Stimulated activated CD8-positive, alpha-beta memory T cell treated with anti-CD3 and anti-CD28 coated beads, Interleukin-7, amount 100 ng/mL, for 1 hour (primary cell): ENCODE measurements around the gene TTLL13.

ENCODE experiments used
- DNase-seq, 2 donors: peaks; one replicate each; pipeline ENCODE4 v3.0.0-alpha.2; 2020; ENCODE audit warnings: low read depth in 2 of 2

The TTLL13 gene, protein sequence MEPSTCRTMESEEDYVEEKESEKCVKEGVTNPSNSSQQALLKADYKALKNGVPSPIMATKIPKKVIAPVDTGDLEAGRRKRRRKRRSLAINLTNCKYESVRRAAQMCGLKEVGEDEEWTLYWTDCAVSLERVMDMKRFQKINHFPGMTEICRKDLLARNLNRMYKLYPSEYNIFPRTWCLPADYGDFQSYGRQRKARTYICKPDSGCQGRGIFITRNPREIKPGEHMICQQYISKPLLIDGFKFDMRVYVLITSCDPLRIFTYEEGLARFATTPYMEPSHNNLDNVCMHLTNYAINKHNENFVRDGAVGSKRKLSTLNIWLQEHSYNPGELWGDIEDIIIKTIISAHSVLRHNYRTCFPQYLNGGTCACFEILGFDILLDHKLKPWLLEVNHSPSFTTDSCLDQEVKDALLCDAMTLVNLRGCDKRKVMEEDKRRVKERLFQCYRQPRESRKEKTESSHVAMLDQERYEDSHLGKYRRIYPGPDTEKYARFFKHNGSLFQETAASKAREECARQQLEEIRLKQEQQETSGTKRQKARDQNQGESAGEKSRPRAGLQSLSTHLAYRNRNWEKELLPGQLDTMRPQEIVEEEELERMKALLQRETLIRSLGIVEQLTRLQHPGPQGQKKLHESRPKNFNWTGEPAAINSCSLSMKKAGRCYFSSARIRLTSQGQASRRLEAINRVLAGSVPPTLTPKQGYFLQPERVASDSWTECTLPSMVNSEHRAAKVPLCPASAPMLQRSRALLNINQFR

DNA sequence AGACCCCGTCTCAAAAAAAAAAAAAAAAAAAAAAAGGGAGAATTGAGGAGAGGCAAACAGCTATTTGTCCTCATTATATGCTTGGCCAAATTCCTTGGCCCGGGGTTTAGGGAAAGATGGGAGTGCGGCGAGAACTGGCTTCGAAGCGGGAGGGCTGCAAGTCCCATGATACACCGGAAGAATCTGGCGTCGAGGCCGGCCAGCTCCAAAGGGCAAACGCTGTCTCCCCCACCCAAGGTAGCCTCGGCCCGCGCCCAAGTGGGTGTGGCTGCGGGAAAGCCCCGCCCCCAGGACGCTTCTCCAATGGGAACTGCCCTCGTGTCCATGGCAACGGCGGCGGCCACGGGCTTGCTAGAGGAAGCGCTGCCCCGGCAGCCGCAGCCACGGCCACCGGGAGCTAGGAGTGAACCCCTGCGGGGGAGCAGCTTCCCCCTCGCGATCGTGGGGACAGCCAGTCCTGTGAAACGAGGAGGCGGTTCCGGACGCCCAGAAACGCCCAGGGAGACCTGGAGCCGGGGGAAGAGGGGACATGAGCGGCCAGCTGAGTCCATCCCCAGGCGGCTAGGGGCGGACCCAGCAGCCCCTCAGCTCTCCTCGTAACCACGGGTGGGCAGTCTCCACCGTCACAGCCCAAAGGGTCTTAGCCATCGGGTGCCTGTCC, at the start of gene TTLL13:
TSS of gene TTLL13 (plus strand) at position 354 of the 661 bp plus-strand sequence. CDS start 1,075 bp downstream, outside the sequence.
- DNase-seq = peak in 1 of 2 donors; percentile 59

DNA sequence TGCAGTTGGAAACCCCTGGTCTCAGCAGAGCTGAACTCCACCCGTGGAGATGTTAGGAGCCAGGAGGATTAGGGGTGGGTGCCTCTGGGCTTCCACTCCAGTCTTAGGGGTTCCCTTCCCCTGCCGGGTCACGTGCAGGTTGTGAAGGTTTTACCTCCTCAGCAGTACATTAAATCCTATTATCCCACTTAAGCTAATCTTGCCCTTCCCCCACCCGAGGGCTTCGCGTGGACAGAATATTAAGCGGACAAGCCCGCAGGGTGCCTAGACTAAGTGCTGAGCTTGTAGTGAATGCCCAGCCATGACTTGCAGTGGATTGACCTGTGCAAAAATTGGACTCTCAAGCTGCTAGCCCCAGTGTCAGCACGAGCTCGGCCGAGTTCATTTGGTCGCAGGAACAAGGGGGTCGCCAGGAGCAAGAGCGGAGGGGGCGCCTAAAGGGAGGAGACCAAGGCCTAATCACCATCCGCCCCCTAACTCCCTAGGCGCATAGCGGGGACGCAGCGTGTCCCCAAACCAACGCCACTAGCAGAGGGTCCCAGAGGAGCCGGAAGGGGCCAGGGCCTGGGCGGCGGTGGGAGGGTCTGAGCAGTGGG, 48.7 kb upstream of the TTLL13 start:
- DNase-seq = no peak

DNA sequence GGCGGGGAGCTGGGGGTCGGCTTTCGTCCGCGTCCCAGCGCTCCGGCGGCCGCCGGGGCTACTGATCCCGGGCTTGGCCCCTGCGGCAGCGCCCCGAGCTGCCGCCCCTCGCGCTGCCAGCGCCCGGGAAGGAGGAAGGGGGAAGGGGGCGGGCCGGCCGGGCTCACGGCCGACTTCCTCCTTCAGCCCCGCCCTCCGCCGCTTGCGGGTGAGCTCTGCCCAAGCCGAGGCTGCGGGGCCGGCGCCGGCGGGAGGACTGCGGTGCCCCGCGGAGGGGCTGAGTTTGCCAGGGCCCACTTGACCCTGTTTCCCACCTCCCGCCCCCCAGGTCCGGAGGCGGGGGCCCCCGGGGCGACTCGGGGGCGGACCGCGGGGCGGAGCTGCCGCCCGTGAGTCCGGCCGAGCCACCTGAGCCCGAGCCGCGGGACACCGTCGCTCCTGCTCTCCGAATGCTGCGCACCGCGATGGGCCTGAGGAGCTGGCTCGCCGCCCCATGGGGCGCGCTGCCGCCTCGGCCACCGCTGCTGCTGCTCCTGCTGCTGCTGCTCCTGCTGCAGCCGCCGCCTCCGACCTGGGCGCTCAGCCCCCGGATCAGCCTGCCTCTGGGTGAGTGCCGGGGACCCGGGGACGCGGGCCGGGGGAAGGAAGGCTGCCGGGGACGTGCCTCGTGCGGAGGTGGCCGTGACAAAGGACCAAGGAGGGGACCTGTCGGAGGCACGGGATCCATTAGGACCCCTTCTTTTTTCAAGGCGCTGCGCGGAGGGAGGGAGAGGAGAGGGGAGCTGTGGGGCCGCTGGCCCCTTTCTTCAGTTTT, 48.0 kb upstream of the TTLL13 start, which contains the start of gene SEMA4B:
TSS of gene SEMA4B (plus strand) at position 201 of the 814 bp plus-strand sequence. CDS start at position 450, 249 bp downstream.
- peak in 1 of 2 donors; percentile 41 for DNase-seq

DNA sequence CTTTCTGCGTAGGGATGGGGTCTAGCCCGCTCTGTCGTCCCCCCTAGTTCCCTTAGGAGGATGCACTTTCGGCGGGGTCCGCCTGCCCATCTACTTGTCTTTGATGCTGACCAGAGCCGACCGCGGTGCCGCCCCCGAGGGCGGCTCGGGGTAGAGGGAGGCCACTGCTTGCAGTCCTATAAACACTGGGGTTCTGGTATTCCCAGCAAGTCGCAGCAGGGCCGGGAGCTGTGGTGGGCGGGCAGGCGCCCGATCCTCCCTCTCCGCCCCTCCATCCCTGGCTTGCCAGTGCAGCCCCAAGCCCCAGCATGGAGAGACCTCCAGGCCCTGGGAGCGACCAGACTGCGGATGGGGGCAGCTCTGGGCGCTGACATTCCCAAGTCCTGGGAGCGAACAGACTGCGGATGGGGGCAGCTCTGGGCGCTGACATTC, 47.4 kb upstream of the TTLL13 start:
- no peak for DNase-seq

DNA sequence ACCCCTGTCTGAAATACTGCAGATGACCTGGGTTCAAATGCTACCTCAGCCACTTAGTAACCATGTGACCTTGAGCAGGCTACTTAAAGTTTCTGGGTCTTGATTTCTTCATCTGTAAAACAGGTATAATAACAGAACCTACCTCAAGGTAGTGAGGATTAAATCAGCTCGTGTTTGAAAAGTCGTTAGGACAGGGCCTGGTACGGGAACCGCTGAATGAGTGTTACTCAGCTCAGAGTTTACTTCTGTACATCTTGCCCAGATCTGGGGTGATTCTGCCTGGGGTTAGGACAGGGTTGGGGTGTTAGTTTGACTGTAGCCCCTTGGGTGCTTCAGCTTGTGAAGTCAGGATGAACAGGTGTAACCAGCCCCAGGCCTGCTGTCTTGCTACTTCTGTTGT, 46.4 kb upstream of the TTLL13 start:
- DNase-seq = no peak

DNA sequence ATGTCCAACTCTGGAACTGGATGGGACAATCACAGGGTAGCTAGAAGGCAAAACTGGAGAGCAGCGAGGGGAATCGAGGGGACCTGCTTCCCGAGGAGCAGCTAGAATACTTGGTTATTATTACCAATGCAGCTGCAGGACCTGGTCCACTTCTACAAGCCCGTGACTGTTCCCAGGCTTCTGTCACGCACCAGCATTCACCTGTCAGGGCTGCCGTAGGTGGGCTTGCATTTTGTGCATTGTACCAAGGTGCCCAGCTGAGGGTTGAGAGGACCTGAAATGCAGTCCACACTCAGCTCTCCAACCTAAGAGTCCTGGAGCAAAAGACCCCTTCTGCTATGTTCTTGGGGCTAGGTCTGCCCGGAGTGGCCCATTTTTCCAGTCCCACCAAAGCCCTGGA, 45.9 kb upstream of the TTLL13 start:
- no peak for DNase-seq

DNA sequence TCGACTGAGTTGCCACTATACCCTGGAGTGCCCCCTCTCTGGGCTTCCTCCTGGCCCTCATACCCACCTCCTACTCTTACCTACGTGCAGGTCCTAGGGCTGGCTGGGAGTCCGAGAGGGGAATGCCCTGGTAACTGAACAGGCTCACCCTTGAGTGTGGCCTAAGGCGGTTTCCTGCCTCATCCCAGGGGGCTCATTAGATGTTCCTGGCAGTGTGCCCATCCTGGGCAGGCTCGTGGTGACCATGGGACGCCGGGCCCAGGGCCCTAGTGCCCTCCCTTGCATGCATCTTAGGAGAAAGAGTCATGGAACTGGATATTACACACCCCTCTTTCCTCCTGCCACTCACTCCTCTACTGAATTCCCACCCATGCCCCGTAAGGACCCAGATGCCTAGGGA, 45.4 kb upstream of the TTLL13 start:
- no peak for DNase-seq

DNA sequence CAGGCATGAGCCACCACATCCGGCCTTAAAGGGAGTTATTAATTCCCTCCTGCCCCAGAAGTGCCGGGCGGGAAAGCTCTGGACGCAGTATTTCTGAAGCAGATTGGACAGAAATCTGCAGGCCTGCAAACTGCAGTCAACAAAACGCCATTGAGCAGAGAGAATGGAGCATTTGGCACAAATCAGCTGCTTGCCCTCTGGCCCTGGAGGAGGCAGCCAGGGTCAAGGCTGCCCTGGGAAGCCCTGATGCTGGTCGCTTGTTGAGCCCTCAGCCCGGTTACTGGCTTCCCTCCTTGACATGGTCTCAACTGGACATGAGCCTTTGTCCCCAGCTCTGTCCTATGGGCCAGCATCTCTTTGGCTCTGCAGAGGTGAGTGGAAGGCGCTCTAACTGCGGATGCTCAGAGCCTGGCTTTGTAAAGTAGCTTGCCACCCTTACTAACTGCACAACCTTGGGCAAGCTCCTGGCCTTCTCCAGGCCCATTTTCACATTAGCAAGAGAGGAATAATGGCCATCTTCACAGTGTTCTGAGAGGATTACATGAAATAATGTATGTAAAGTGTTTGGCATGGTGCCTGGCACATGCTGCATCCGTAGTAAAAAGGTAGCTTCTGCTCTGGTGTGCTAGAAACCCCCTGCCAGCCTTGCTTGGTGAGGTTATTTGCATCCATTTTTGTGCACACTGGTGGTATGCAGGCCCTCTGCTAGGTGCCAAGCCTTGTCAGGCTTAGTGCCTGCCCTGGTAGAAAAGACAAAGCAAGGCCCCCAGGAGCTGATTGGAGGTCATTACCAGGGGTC, 44.1 kb upstream of the TTLL13 start:
- DNase-seq = no peak

DNA sequence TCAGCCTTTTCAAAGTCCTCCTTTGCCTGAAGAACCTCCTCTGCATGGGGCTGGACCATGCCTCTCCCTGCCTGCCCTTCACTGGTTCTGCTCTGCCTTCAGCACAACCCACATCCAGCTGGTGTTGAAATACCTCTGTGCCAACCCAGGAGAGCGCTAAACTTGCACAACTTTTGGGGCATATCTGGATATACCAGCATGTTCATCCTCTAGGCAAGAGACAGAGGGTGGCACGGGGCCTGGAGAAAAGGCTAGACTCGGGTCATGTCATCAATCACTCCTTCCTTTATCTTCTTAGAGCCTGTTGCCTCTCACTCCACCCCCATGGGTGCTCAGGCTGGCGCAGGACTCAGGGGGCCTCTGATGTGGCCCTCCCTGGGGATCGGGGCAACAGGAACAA, 43.5 kb upstream of the TTLL13 start:
- no peak for DNase-seq

DNA sequence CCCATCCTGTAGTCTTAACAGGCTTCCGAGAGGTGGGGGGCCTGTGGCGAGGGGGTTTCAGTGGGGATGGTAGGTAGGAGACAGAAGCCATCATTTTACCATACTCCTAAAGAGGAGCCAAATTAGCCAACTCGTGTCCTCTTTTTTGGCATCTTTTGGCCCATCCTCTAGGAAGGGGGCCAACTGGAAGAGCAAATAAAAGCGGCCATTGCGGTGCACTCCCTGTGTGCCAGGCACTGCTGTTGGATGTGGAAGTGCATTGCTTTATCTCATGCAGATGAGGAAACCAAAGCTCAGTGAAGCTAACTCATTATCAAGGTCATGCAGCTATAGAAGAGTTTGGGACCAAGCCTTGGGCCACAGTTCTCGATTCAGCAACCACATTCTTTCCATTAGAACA, 42.1 kb upstream of the TTLL13 start:
- DNase-seq = no peak

DNA sequence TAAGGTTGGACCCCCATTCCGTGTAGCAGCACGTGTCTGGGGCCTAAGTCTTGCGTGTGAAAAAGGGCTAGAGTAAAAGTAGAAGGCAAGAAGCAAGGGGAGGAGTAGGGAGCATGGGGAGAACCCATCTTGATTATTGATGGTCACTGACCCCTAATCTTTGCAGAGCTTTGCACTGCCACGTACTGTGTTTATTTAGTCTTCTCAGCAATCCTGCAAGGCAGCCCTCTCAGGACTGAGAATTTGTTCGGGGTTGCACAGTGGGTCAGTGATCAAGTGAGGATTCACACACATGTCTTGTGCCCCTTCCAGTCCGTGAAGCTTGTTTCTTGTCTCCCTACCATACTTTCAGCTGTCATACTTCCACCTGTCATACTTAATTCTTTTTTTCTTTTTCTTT, 41.0 kb upstream of the TTLL13 start:
- no peak for DNase-seq

DNA sequence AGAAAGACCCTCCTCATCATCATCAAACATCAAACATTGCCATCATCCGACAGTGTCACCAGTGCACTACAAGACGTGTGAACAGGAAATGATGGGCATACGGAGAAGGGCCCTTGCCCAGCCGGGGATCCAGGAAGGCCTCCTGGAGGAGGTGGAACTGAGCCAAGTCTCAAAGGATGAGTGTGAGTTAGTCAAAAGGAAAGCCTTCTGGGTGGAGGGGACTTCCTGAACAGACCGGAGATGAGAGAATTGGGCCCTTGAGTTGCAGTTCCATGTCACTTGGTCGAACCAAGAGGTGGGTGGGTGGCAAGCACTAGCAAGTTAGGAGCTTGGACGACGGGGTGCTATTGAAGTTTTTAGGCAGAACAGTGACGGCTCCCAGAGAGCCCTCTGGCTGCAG, 39.8 kb upstream of the TTLL13 start:
- DNase-seq = no peak

DNA sequence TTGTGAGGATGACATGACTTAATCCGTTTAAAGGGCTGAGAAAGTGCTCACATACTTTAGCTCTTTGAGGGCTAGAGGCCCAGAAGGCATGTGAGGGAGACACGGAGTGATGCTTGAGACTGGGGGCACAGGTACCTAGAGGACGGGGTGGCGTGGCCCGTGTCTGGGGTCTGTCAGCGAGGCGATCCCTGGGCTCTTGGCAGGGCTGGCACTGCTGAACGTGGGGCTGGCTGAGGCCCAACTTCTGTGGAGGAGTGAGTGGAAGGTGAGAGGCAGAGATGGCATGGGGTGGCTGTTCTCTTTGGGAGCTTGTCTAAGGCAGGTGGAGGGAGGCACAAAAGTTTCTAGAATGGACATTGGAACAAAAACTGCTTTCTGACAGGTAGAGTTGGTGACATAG, 38.8 kb upstream of the TTLL13 start:
- DNase-seq = no peak

DNA sequence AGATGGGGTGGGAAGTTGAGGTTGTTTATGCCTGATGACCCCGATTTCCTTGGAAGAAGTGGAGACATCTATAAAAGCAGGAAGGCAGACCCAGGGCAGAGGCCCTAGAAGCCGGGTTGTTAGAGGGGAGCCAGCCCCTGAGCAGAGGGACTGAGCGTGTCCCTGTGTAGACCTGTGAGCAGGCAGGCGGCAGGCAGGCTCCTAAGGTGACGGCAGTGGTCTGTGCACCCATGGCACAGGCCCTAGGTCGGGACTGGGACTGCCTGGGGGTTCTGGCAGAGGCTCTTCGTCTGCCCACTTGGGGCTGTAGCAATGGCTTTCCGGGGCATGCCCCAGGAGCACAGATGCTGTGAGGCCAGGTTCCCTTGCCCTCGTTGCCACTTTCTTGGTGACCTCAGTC, 38.3 kb upstream of the TTLL13 start:
- no peak for DNase-seq

DNA sequence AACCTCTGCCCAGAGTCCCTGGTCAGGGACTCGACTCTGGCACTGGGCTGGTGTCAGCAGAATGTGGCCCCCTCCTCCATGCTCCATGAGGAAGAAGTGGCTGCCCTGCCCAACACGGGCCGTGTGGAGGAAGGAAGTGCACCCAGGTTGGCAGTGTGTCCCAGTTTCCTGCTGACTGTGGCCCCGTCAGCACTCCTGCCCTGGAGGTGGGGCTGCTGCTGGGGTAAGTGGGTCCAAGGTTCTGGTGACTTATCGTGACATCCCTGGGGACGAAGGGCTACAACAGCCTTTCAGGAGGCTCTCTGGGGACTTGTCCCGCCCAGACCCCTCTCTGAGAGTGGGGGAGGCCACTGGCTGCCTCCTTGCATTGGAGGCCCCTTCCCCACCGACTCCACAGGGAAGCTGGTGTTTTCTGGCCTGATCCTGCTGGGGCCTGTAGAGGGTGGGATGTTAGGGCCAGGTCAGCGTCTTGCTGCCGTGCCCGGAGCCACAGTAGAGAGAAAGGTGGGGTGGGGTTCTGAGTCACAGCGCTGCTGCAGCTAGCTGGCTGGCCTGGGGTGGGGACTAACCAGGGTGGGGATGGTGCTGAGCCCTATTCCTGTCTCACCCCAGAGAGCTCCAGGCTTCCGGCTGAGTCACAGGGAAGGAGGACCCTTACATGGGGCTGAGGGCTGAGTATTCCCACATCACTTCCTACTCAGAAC, 37.8 kb upstream of the TTLL13 start:
- DNase-seq = no peak

DNA sequence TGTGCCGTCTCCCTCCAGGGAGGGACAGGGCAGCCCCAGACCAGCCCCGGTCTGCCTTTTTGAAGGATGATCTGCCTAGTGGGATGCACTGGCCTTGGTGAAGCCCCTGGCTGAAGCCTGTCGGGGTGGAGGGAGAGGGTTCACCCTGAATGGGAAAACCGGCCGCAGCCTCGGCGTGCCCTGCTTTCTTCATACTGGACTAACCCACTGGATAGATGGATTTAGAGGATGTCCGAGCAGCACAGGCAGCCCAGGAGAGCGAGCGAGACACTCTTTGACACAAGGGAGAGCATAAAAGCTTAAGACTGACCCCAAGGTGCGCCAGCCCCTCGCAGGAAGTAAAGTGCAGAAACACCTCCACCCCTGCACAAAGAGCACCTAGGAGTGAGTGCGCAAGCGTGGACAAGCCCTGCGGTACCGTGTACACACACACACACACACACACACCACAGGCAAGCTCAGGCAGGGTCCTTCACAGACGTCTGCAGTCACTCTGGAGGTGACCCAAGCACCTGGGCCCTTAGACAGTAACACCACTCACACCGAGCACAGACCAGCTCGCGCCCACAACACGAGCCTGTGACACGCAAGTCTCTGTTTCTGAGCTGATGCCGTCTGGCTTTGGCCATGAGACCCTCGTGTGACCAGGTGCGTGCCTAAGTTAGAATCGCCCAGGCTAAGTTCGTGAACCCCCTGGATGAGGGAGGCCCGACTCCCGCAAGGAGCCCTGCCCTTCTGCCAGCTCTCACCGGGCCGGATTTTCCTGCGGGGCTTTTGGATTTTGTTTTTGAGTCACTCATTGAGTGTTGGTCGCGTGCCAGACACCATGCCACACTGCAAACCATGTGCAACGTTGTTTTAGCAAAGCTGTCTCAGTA, 36.9 kb upstream of the TTLL13 start:
- DNase-seq = no peak

DNA sequence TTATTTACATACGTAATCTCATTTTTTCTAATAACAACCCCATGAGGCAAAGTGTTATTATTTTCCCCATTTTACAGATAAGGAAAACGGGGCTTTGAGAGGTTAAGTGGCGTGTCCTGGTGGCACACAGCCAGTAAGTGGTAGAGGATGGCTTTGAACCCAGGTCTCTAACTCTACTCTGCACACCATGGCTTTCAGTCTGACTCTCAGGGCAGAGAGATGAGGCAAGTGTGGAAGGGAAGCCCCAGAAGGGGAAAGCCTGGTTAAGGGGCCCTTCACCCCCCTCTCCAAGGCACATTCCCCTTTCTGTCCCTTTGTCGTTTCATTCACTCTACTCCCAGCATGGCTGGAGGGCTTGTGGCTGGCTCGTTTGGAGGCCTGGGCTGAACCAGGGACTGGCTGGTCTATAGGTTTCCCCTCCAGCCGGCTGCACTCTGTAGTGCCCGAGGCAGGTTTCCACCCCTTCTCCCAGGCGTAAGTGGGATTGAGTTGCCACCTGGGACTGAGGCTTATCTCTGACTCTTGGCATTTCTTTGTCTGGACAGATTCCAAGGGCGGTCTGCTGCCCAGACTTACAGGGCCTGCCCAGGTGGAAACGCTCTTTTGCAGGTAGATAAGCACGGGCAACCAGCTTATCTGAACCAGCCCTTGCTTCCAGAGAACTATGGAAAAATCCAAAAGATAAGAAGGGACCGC, 36.1 kb upstream of the TTLL13 start:
- DNase-seq = no peak

DNA sequence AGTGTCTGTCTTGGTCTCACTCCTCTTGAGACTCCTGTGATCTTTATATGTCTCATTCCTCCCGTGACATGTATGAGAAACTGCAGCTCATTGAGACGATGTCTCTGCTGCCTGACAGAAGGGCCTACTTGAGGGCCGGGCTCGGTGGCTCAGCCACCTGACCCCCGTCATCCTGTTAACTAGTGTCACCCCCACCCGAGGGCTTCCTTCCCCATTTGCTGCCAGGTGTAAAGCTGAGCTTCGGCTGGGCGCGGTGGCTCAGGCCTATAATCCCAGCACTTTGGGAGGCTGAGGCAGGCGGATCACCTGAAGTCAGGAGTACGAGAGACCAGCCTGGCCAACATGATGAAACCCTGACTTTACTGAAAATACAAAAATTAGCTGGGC, 35.5 kb upstream of the TTLL13 start:
- no peak for DNase-seq
